HEK293T (cell line): ENCODE data around the gene SLC19A1.

Experiments
- BHLHE40 ChIP-seq: fragments of 450-650 bp; IDR thresholded peaks from 2 replicates; pipeline ENCODE4 v1.6.1; 2016; ENCODE audit warnings: mild to moderate bottlenecking, moderate library complexity, borderline replicate concordance
- FOXA1 ChIP-seq: fragments of 450-650 bp; IDR thresholded peaks from 2 replicates; pipeline ENCODE4 v1.6.1; 2016; ENCODE audit warnings: mild to moderate bottlenecking
- HDGF ChIP-seq: fragments of 450-650 bp; IDR thresholded peaks from 2 replicates; pipeline ENCODE4 v1.6.1; 2017; ENCODE audit warnings: antibody characterized with exemption, borderline replicate concordance
- SP1 ChIP-seq: fragments of 450-650 bp; IDR thresholded peaks from 2 replicates; pipeline ENCODE4 v1.6.1; 2017
- ZNF384 ChIP-seq: fragments of 450-650 bp; IDR thresholded peaks from 2 replicates; pipeline ENCODE4 v1.6.1; 2016

- no peak for TF ChIP-seq SP1
- no peak for TF ChIP-seq BHLHE40
- no peak for TF ChIP-seq HDGF
- TF ChIP-seq FOXA1, result no peak
- TF ChIP-seq ZNF384, result no peak
Observed at GRCh38 chr21:45537746-45538291, 4.4 kb downstream of the SLC19A1 start.
